Nephron progenitor cell (in vitro differentiated cells): ENCODE results near the gene CACNA1S.
A peak's percentile ranks its signal among the peaks of the same experiment; 100 is the strongest.

Experiments
- DNase-seq: peaks from one replicate; pipeline ENCODE4 v3.0.0; 2021
- H3K27ac Mint-ChIP-seq: 2 replicates; pipeline ENCODE4 v1.8.0; 2021; ENCODE audit warnings: mild to moderate bottlenecking, moderate library complexity, mixed read lengths
- H3K27me3 Mint-ChIP-seq: 2 replicates; pipeline ENCODE4 v1.8.0; 2021; ENCODE audit warnings: mild to moderate bottlenecking, low read depth, mixed read lengths; ENCODE audit not compliant: poor library complexity
- H3K36me3 Mint-ChIP-seq: 2 replicates; pipeline ENCODE4 v1.8.0; 2021; ENCODE audit warnings: low read depth, mixed read lengths
- H3K4me1 Mint-ChIP-seq: 2 replicates; pipeline ENCODE4 v1.8.0; 2021; ENCODE audit warnings: mixed read lengths
- H3K4me3 Mint-ChIP-seq: 2 replicates; pipeline ENCODE4 v1.8.0; 2021; ENCODE audit warnings: mild to moderate bottlenecking, moderate library complexity, mixed read lengths
- H3K9me3 Mint-ChIP-seq: 2 replicates; pipeline ENCODE4 v1.8.0; 2021; ENCODE audit warnings: mild to moderate bottlenecking, moderate library complexity, mixed read lengths
- CTCF ChIP-seq: fragments of 200-600 bp; sonication (generic); IDR thresholded peaks from 2 replicates; pipeline ENCODE4 v1.5.0; 2021; ENCODE audit warnings: antibody characterized with exemption

The CACNA1S gene

GRCh38 chr1:201142011-201142848, 30.0 kb upstream of the CACNA1S start:
- Mint-ChIP-seq H3K27ac (peak overlapping the region; percentile 14), H3K36me3 (peaks cover 62% of the 10 kb centered on the region)
- DNase-seq, result no peak

GRCh38 chr1:201141418-201141817, 29.2 kb upstream of the CACNA1S start:
- no peak for DNase-seq
- no peak for TF ChIP-seq CTCF
- Mint-ChIP-seq H3K9me3 (no peaks in the 10 kb centered on the region), H3K27me3 (peaks cover 8% of the 10 kb centered on the region), H3K27ac (no peak overlapping the region), H3K36me3 (peaks cover 55% of the 10 kb centered on the region), H3K4me1 (peaks cover 12% of the 10 kb centered on the region), H3K4me3 (no peak overlapping the region)

More at GRCh38 chr1:201142011-201142848, 30.0 kb upstream of the CACNA1S start:
- TF ChIP-seq CTCF, result no peak
- Mint-ChIP-seq H3K27me3 (peaks cover 8% of the 10 kb centered on the region), H3K4me3 (no peak overlapping the region), H3K9me3 (no peaks in the 10 kb centered on the region), H3K4me1 (peaks cover 12% of the 10 kb centered on the region)

- Mint-ChIP-seq H3K36me3 (peaks cover 50% of the 10 kb centered on the region), H3K27me3 (peaks cover 8% of the 10 kb centered on the region), H3K27ac (no peak overlapping the region), H3K4me1 (peaks cover 12% of the 10 kb centered on the region), H3K4me3 (no peak overlapping the region), H3K9me3 (no peaks in the 10 kb centered on the region)
- no peak for TF ChIP-seq CTCF
- no peak for DNase-seq
Measured at GRCh38 chr1:201140941-201141260, 28.7 kb upstream of the CACNA1S start.

- TF ChIP-seq CTCF, result no peak
- Mint-ChIP-seq H3K4me1 (peaks cover 12% of the 10 kb centered on the region), H3K9me3 (no peaks in the 10 kb centered on the region), H3K27ac (no peak overlapping the region), H3K36me3 (peaks cover 54% of the 10 kb centered on the region), H3K27me3 (peaks cover 8% of the 10 kb centered on the region), H3K4me3 (no peak overlapping the region)
- no peak for DNase-seq
Measured at GRCh38 chr1:201140235-201140940, 28.2 kb upstream of the CACNA1S start.

- no peak overlapping the region for H3K27ac Mint-ChIP-seq
- H3K36me3 Mint-ChIP-seq, result peaks cover 54% of the 10 kb centered on the region
- DNase-seq, result no peak
- H3K4me1 Mint-ChIP-seq, result peaks cover 12% of the 10 kb centered on the region
- no peak overlapping the region for H3K4me3 Mint-ChIP-seq
- no peaks in the 10 kb centered on the region for H3K9me3 Mint-ChIP-seq
- no peak for TF ChIP-seq CTCF
- peaks cover 8% of the 10 kb centered on the region for H3K27me3 Mint-ChIP-seq
Measured at GRCh38 chr1:201139756-201140155, 27.5 kb upstream of the CACNA1S start.
